HL-60 (cell line): ENCODE results near the gene PMVK.

ENCODE experiments used
- DNase-seq, 2 experiments: peaks; one replicate each; pipeline ENCODE4 v3.0.0-alpha.2; 2010 to 2020; ENCODE audit warnings: low read depth in 1 of 2, low spot score in 1 of 2
- H3K27ac ChIP-seq: fragments of 250-450 bp; sonication (Bioruptor Pico); replicated peaks from 2 replicates; pipeline ENCODE4 v1.5.1; 2020; ENCODE audit warnings: mild to moderate bottlenecking, moderate library complexity
- H3K27me3 ChIP-seq: fragments of 250-450 bp; sonication (Bioruptor Pico); 2 replicates; pipeline ENCODE4 v1.5.1; 2021; ENCODE audit warnings: mild to moderate bottlenecking, moderate library complexity; ENCODE audit not compliant: insufficient read depth, poor library complexity, severe bottlenecking
- H3K4me3 ChIP-seq: replicated peaks from 2 replicates; pipeline ENCODE4 v1.5.1; 2011; ENCODE audit warnings: mild to moderate bottlenecking, control low read depth, low read length; ENCODE audit not compliant: insufficient read depth
- CTCF ChIP-seq: IDR thresholded peaks from one replicate; pipeline ENCODE4 v1.5.1; 2011; ENCODE audit warnings: low read length, control low read depth, inconsistent platforms; ENCODE audit not compliant: insufficient read depth
- GABPA ChIP-seq: IDR thresholded peaks from 2 replicates; pipeline ENCODE4 v1.6.1; 2012; ENCODE audit warnings: low read depth
- POLR2AphosphoS5 ChIP-seq: IDR thresholded peaks from 2 replicates; pipeline ENCODE4 v1.6.1; 2012; ENCODE audit warnings: low read depth
- SPI1 ChIP-seq: IDR thresholded peaks from 2 replicates; pipeline ENCODE4 v1.6.1; 2012; ENCODE audit warnings: low read depth, mild to moderate bottlenecking, borderline replicate concordance
- TF ChIP-seq, protein P1 (sequence below): IDR thresholded peaks from 2 replicates; pipeline ENCODE4 v1.6.1; 2012; ENCODE audit warnings: low read depth; ENCODE audit not compliant: insufficient replicate concordance

PMVK gene

GRCh38 chr1:154974808-154975408 lies 38.4 kb upstream of the PMVK start:
- Histone ChIP-seq H3K27me3 (no peaks in the 10 kb centered on the region), H3K27ac (peak overlapping the region; percentile 96), H3K4me3 (peak overlapping the region; percentile 83)
- TF ChIP-seq POLR2AphosphoS5, result peak; percentile 49; the same call in 1 of the 2 replicates
- TF ChIP-seq, protein P1, sequence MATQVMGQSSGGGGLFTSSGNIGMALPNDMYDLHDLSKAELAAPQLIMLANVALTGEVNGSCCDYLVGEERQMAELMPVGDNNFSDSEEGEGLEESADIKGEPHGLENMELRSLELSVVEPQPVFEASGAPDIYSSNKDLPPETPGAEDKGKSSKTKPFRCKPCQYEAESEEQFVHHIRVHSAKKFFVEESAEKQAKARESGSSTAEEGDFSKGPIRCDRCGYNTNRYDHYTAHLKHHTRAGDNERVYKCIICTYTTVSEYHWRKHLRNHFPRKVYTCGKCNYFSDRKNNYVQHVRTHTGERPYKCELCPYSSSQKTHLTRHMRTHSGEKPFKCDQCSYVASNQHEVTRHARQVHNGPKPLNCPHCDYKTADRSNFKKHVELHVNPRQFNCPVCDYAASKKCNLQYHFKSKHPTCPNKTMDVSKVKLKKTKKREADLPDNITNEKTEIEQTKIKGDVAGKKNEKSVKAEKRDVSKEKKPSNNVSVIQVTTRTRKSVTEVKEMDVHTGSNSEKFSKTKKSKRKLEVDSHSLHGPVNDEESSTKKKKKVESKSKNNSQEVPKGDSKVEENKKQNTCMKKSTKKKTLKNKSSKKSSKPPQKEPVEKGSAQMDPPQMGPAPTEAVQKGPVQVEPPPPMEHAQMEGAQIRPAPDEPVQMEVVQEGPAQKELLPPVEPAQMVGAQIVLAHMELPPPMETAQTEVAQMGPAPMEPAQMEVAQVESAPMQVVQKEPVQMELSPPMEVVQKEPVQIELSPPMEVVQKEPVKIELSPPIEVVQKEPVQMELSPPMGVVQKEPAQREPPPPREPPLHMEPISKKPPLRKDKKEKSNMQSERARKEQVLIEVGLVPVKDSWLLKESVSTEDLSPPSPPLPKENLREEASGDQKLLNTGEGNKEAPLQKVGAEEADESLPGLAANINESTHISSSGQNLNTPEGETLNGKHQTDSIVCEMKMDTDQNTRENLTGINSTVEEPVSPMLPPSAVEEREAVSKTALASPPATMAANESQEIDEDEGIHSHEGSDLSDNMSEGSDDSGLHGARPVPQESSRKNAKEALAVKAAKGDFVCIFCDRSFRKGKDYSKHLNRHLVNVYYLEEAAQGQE, result no peak
- TF ChIP-seq SPI1, result peak; percentile 59; the same call in 1 of the 2 replicates
- DNase-seq, result peak; percentile 92 to 95

DNA sequence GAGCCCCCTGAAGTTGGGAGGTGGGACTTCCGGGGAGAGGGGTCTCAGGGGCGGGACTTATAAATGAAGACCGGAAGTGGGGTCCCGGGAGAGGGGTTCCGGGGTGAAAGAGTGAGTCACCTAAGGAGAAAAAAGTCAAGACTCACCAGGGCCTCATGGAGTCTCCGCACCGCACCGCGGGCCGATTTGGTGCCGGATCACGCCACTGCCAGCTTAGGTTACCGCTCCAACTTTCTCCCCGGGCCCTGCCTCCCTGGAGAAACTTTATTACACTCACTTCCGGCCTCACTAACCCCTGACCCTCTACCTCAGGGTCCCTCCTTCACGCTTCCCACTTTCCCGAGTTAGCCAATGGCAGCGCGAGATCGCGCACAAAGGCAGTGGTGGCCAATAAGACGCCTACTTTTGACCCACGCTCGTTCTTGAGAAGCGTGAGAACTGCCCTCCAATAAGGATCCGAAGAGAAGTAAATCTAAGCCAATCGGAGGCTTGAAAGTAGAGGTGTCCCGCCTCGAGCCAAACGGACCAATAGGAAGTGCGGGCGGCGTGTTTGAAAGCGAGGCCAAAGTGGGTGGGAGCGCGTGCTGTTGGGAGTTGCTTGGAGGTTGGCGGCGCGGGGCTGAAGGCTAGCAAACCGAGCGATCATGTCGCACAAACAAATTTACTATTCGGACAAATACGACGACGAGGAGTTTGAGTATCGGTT lies 37.7 kb upstream of the PMVK start, which contains the start of gene CKS1B:
CKS1B (plus strand) TSS at position 580 of the 706 bp plus-strand sequence; CDS start at position 645, 65 bp downstream.
- peak within 1 kb of the TSS; percentile 83 for H3K4me3 ChIP-seq
- peak; percentile 100 for DNase-seq
- H3K27me3 ChIP-seq, result no peaks in the 10 kb centered on the region
- TF ChIP-seq POLR2AphosphoS5 (peak; percentile 96), SPI1 (peak; percentile 29), CTCF (no peak), GABPA (peak; percentile 85)
- TF ChIP-seq, protein P1, result peak; percentile 30
- peak within 1 kb of the TSS; percentile 96 for H3K27ac ChIP-seq

DNA sequence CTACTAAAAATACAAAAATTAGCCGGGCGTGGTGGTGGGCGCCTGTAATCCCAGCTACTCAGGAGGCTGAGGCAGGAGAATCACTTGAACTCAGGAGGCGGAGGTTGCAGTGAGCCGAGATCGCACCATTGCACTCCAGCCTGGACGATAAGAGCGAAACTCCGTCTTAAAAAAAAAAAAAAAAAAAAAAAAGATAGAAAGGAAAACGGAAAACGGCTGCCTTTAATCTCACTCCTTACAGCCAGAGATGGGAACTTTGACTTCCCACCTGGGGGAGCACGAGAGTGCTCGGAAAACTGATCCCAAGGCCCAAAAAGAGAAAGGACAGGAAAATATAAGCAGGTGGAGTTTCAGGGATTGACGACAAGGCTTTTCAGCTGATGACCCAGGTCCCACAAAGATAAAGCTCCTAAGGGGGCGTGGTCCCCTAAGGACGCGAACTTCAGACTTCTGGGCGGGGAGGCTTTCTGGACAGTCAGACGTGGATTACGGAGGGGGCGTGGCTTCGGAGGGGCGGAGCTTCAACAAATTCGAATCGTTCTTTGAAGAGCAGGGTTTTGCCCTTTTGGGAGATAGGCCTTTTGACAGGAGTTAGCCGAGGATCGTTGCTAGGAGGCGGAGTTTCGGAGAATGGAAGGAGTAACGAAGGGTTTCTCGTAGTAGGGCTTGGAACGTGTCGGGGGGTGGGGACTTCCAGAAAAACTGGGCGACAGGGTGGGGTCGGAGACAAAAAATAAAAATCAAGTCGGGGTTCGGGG lies 37.0 kb upstream of the PMVK start:
- peak; percentile 85 to 97 for DNase-seq
- Histone ChIP-seq H3K27ac (peak overlapping the region; percentile 96), H3K27me3 (no peaks in the 10 kb centered on the region), H3K4me3 (peak overlapping the region; percentile 53)
- TF ChIP-seq, protein P1, result no peak
- TF ChIP-seq GABPA (no peak), SPI1 (no peak), POLR2AphosphoS5 (no peak)
